IMR-90 (cell line): Measurements from ENCODE around the gene TSSC4. TPM values are rescaled to one million over a fixed set of nuclear protein-coding genes. Genes with fewer than 3 reads are reported as not detected.

ENCODE experiments used
- ATAC-seq: fragments of 200-7000 bp; cut with Tn5 transposase; 2 replicates; pipeline ENCODE4 v1.9.1; 2020; ENCODE audit warnings: low read depth, mild to moderate bottlenecking, moderate library complexity
- BruUV-seq: library from RNA; stranded (reverse); fragments of 400-500 nt; replicated peaks from 2 replicates; lab custom pipeline; 2021; lab: Mats Ljungman, UMichigan
- CTCF ChIA-PET: fragments of 300-600 bp; formaldehyde crosslinking; extraction: SDS; loops from one replicate; lab custom pipeline; 2021; ENCODE audit warnings: antibody characterized with exemption; lab: Yijun Ruan, JAX
- POLR2A ChIA-PET: fragments of 300-600 bp; sonication (Branson Sonifier 250); formaldehyde crosslinking; loops from one replicate; lab custom pipeline; 2022; ENCODE audit warnings: antibody characterized with exemption; ENCODE audit not compliant: unreplicated experiment; lab: Charles Lee
- DNase-seq: peaks from one replicate; pipeline ENCODE4 v3.0.0; 2013
- H2AFZ ChIP-seq: replicated peaks from 2 replicates; pipeline ENCODE3; 2013; ENCODE audit warnings: low read length, mild to moderate bottlenecking; ENCODE audit not compliant: poor library complexity
- H2AK5ac ChIP-seq: 2 replicates; pipeline ENCODE4 v1.6.1; 2013; ENCODE audit warnings: low read depth, low read length, inconsistent platforms
- H2AK9ac ChIP-seq: replicated peaks from 2 replicates; pipeline ENCODE3; 2013; ENCODE audit warnings: mild to moderate bottlenecking, low read depth, low read length, moderate library complexity; ENCODE audit not compliant: poor library complexity
- H2BK120ac ChIP-seq: 2 replicates; pipeline ENCODE4 v1.6.1; 2013; ENCODE audit warnings: low read depth, low read length, inconsistent platforms
- H2BK15ac ChIP-seq: 3 replicates; pipeline ENCODE4 v1.6.1; 2013; ENCODE audit warnings: low read depth, low read length, inconsistent platforms
- H2BK20ac ChIP-seq: 2 replicates; pipeline ENCODE4 v1.6.1; 2013; ENCODE audit warnings: low read depth, mild to moderate bottlenecking, inconsistent platforms, low read length, moderate library complexity
- H2BK5ac ChIP-seq: 2 replicates; pipeline ENCODE4 v1.6.1; 2013; ENCODE audit warnings: mild to moderate bottlenecking, low read depth, low read length, inconsistent platforms; ENCODE audit not compliant: poor library complexity, severe bottlenecking
- H3K14ac ChIP-seq: replicated peaks from 2 replicates; pipeline ENCODE4 v1.6.1; 2013; ENCODE audit warnings: low read depth, low read length, inconsistent platforms
- H3K18ac ChIP-seq: 2 replicates; pipeline ENCODE4 v1.6.1; 2013; ENCODE audit warnings: low read depth, low read length, control low read depth
- H3K23ac ChIP-seq: 2 replicates; pipeline ENCODE4 v1.6.1; 2013; ENCODE audit warnings: low read depth, low read length, inconsistent platforms
- H3K27ac ChIP-seq: 2 replicates; pipeline ENCODE4 v1.5.1; 2013; ENCODE audit warnings: mild to moderate bottlenecking, control low read depth, low read length; ENCODE audit not compliant: insufficient read depth
- H3K27me3 ChIP-seq: 2 replicates; pipeline ENCODE4 v1.6.1; 2013; ENCODE audit warnings: low read length; ENCODE audit not compliant: control insufficient read depth, insufficient read depth
- H3K36me3 ChIP-seq: 2 replicates; pipeline ENCODE4 v1.6.1; 2013; ENCODE audit warnings: low read length, mixed read lengths; ENCODE audit not compliant: control insufficient read depth, insufficient read depth
- H3K4ac ChIP-seq: 2 replicates; pipeline ENCODE4 v1.6.1; 2013; ENCODE audit warnings: low read depth, low read length, inconsistent platforms
- H3K4me1 ChIP-seq: 2 replicates; pipeline ENCODE4 v1.6.1; 2013; ENCODE audit warnings: low read length, mixed read lengths; ENCODE audit not compliant: control insufficient read depth, insufficient read depth
- H3K4me2 ChIP-seq: 2 replicates; pipeline ENCODE4 v1.6.1; 2013; ENCODE audit warnings: low read depth, mild to moderate bottlenecking, control low read depth, low read length, moderate library complexity
- H3K4me3 ChIP-seq: 2 replicates; pipeline ENCODE4 v1.5.1; 2013; ENCODE audit warnings: low read depth, mild to moderate bottlenecking, control low read depth, low read length, moderate library complexity; ENCODE audit not compliant: insufficient read depth
- H3K56ac ChIP-seq: 2 replicates; pipeline ENCODE4 v1.6.1; 2013; ENCODE audit warnings: low read length, inconsistent platforms; ENCODE audit not compliant: insufficient read depth; ENCODE audit errors: extremely low read depth
- H3K79me1 ChIP-seq, 2 experiments: 2 replicates each; pipeline ENCODE4 v1.6.1; 2013; ENCODE audit warnings: low read length in 2 of 2, inconsistent platforms in 1 of 2, low read depth in 1 of 2
- H3K9ac ChIP-seq: 2 replicates; pipeline ENCODE4 v1.6.1; 2013; ENCODE audit warnings: low read depth, low read length, control low read depth
- H3K9me1 ChIP-seq: 2 replicates; pipeline ENCODE4 v1.6.1; 2013; ENCODE audit warnings: low read length, inconsistent platforms; ENCODE audit not compliant: insufficient read depth
- H3K9me3 ChIP-seq: 2 replicates; pipeline ENCODE4 v1.6.1; 2013; ENCODE audit warnings: low read length; ENCODE audit not compliant: control insufficient read depth, insufficient read depth
- H4K20me1 ChIP-seq: 2 replicates; pipeline ENCODE4 v1.6.1; 2013; ENCODE audit warnings: low read length, inconsistent platforms; ENCODE audit not compliant: insufficient read depth
- H4K5ac ChIP-seq: 2 replicates; pipeline ENCODE4 v1.6.1; 2013; ENCODE audit warnings: mild to moderate bottlenecking, low read depth, low read length, control low read depth
- H4K8ac ChIP-seq, 2 experiments: 2 replicates each; pipeline ENCODE4 v1.6.1; 2013; ENCODE audit warnings: low read depth in 2 of 2, low read length in 2 of 2, control low read depth in 1 of 2, inconsistent platforms in 1 of 2
- H4K91ac ChIP-seq: 2 replicates; pipeline ENCODE4 v1.6.1; 2013; ENCODE audit warnings: low read depth, low read length, inconsistent platforms; ENCODE audit not compliant: insufficient read depth
- BHLHE40 ChIP-seq: fragments of 150-350 bp; IDR thresholded peaks from 2 replicates; pipeline ENCODE4 v1.6.1; 2016; ENCODE audit warnings: mild to moderate bottlenecking, low read depth, low read length
- CHD1 ChIP-seq: IDR thresholded peaks from 2 replicates; pipeline ENCODE4 v1.6.1; 2012; ENCODE audit warnings: low read depth, low read length, improper control_type of control experiment
- MAFK ChIP-seq: IDR thresholded peaks from 2 replicates; pipeline ENCODE4 v1.6.1; 2012; ENCODE audit warnings: low read depth, low read length, improper control_type of control experiment
- MXI1 ChIP-seq: IDR thresholded peaks from 2 replicates; pipeline ENCODE4 v1.6.1; 2012; ENCODE audit warnings: low read depth, mild to moderate bottlenecking, low read length, moderate library complexity, borderline replicate concordance
- NFE2L2 ChIP-seq: fragments of 150-350 bp; IDR thresholded peaks from 2 replicates; pipeline ENCODE4 v1.6.1; 2016; ENCODE audit warnings: low read depth, mild to moderate bottlenecking, low read length
- POLR2A ChIP-seq: IDR thresholded peaks from 2 replicates; pipeline ENCODE4 v1.6.1; 2012; ENCODE audit warnings: mild to moderate bottlenecking, low read depth, low read length
- RAD21 ChIP-seq: IDR thresholded peaks from 2 replicates; pipeline ENCODE4 v1.6.1; 2012; ENCODE audit warnings: low read length, improper control_type of control experiment
- RFX5 ChIP-seq: IDR thresholded peaks from 2 replicates; pipeline ENCODE4 v1.8.0; 2012; ENCODE audit warnings: low read depth, mild to moderate bottlenecking, low read length, moderate library complexity
- SMC3 ChIP-seq: fragments of 150-350 bp; IDR thresholded peaks from 2 replicates; pipeline ENCODE4 v1.6.1; 2016; ENCODE audit warnings: low read depth, mild to moderate bottlenecking, antibody characterized with exemption, low read length, moderate library complexity
- WGBS, 2 experiments: methylation state at CpG; one replicate each; pipeline versions ENCODE4 v1.1.5 to v1.1.7; 2013; ENCODE audit warnings: missing lambda C conversion rate in 2 of 2; ENCODE audit not compliant: insufficient read length in 1 of 2; ENCODE audit errors: extremely low coverage in 2 of 2; 5-methylcytosine and 5-hydroxymethylcytosine counted together
- dilution Hi-C: fragments of 300-500 bp; cut with HindIII; formaldehyde crosslinking; loops from one replicate; pipeline ENCODE4 v1.14.3; 2018; ENCODE audit warnings: low sequenced_read_pairs; ENCODE audit not compliant: unreplicated experiment
- in situ Hi-C: fragments of 300-500 bp; cut with MboI; formaldehyde crosslinking; loops from 3 replicates; pipeline ENCODE4 v1.14.3; 2019; ENCODE audit warnings: low sequenced_read_pairs, inconsistent platforms, mixed read lengths
- intact Hi-C: fragments of 100-400 bp; cut with micrococcal nuclease; formaldehyde crosslinking; loops from 2 replicates; pipeline ENCODE4 v1.10.0; 2022
- polyA plus RNA-seq, 3 experiments: library from polyadenylated mRNA; depleted of rRNA; stranded (reverse); fragments of >200 nt; gene quantifications; 2 replicates each; pipeline ENCODE4 v1.2.3, GENCODE V29; 2012; ENCODE audit warnings: low replicate concordance in 1 of 3
- total RNA-seq: library from RNA; depleted of rRNA; stranded (reverse); fragments of >200 nt; gene quantifications from 2 replicates; pipeline ENCODE4 v1.2.3, GENCODE V29; 2012
- TF ChIP-seq, protein P1 (sequence below): fragments of 150-350 bp; IDR thresholded peaks from 2 replicates; pipeline ENCODE4 v1.6.1; 2017; ENCODE audit warnings: mild to moderate bottlenecking, antibody characterized with exemption, low read length, low read depth

Gene TSSC4
- total and polyA plus RNA-seq, 2 of the 4 experiments (the other 2 are of a cell fraction), result 34.9 to 40.0 TPM

DNA sequence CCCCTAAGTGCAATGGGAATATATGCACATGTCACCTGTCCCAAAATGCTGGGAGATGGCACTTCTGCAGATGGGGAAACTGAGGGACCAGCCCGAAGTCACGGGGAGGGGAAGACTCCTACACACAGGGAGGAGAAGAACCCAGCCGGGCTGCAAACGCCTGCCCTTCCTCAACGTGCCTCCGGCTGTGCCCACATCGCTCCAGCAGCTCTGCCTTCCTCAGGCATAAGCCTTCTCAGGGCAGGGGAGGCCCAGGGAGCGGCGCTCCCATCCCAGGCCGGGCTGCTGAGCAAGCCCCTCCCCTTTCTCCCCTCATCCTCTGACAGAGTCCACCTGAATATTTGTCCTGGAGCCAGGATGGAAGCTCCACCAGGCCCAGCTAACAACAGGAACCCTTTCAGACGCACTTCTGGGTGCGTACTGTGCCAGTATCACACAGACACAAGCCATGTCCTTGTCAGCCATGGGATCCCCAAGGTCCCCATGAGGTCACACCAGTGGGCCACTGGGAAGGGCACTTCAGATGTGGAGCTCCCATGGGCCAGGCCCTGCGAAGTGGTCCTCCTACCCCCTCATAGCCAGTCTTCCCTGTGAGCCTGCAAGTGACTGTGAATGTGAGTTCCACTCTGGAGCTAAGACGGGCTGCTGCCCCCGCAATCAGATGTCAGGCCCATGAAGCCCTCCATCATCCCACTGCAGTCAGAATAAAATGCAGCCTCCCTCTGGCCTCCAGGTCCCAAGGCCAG is 25.9 kb upstream of the TSSC4 start:
- Histone ChIP-seq H3K9me3 (no peaks in the 10 kb centered on the region), H2BK120ac (no peak overlapping the region), H4K8ac (no peak overlapping the region), H3K4ac (no peak overlapping the region), H4K91ac (no peak overlapping the region), H2AFZ (no peak overlapping the region), H3K14ac (no peak overlapping the region), H3K79me1 (peaks cover 0 to 19% of the 10 kb centered on the region in 2 experiments; a peak in 2 of 4 replicates), H2BK15ac (no peak overlapping the region), H3K4me2 (no peak overlapping the region), H3K23ac (no peak overlapping the region), H3K27ac (no peak overlapping the region), H3K9me1 (0 out of 2 replicates have a peak, but pooled peaks cover 5% of the 10 kb centered on the region), H3K4me1 (peaks cover 7% of the 10 kb centered on the region), H3K36me3 (no peaks in the 10 kb centered on the region), H4K20me1 (peaks cover 26% of the 10 kb centered on the region), H2AK5ac (no peak overlapping the region), H3K9ac (no peak overlapping the region), H2AK9ac (no peak overlapping the region), H3K18ac (no peak overlapping the region), H3K27me3 (no peaks in the 10 kb centered on the region), H3K56ac (no peak overlapping the region), H3K4me3 (no peak overlapping the region), H2BK5ac (no peak overlapping the region), H4K5ac (no peak overlapping the region), H2BK20ac (no peak overlapping the region)
- no peak for ATAC-seq
- in situ Hi-C loops (no loop called here), intact Hi-C loops (no loop called here), dilution Hi-C loops (no loop called here)
- ChIA-PET CTCF (no interaction called here), POLR2A (no interaction called here)
- BruUV-seq, result no TSS peak
- no peak for TF ChIP-seq RFX5
- TF ChIP-seq SMC3, result no peak
- TF ChIP-seq MAFK, result no peak
- TF ChIP-seq CHD1, result no peak
- TF ChIP-seq MXI1, result no peak
- no peak for TF ChIP-seq NFE2L2
- no peak for TF ChIP-seq RAD21
- TF ChIP-seq, protein P1, sequence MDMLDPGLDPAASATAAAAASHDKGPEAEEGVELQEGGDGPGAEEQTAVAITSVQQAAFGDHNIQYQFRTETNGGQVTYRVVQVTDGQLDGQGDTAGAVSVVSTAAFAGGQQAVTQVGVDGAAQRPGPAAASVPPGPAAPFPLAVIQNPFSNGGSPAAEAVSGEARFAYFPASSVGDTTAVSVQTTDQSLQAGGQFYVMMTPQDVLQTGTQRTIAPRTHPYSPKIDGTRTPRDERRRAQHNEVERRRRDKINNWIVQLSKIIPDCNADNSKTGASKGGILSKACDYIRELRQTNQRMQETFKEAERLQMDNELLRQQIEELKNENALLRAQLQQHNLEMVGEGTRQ, result no peak
- TF ChIP-seq BHLHE40, result no peak
- no peak for TF ChIP-seq POLR2A
- DNase-seq, result no peak
- whole genome bisulfite sequencing, 2 experiments, result 92% methylated on average over 2 of the region's 15 CpGs; no CpG with 5 or more reads in 1 of the 2 experiments
